ENCODE data around the gene TMEM163.

The TMEM163 gene

DNA sequence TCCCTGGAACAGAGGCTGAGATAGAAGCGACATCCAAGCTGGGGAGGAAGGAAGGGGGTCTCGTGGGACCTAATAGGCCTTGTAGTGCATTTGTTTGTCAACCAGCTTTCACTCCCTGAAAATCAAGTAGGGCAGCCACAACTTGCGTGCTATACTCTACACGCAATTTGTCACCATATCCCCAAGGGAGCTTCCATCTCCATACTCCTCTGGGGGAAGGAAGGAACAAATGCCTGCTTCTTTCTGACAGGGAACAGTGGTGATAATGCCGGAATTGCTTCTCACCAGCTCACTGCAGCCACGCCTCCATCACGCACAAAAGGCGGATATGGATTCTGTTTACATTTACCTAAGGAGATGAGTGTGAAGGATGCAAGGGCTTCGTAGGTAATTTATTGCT lies 213.4 kb downstream of the TMEM163 start:
- no peak for DNase-seq (ENCODE audit: extremely low read depth, low read depth)
- TF ChIP-seq, protein P1, sequence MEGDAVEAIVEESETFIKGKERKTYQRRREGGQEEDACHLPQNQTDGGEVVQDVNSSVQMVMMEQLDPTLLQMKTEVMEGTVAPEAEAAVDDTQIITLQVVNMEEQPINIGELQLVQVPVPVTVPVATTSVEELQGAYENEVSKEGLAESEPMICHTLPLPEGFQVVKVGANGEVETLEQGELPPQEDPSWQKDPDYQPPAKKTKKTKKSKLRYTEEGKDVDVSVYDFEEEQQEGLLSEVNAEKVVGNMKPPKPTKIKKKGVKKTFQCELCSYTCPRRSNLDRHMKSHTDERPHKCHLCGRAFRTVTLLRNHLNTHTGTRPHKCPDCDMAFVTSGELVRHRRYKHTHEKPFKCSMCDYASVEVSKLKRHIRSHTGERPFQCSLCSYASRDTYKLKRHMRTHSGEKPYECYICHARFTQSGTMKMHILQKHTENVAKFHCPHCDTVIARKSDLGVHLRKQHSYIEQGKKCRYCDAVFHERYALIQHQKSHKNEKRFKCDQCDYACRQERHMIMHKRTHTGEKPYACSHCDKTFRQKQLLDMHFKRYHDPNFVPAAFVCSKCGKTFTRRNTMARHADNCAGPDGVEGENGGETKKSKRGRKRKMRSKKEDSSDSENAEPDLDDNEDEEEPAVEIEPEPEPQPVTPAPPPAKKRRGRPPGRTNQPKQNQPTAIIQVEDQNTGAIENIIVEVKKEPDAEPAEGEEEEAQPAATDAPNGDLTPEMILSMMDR (IDR thresholded peaks at IDR 0.05; ENCODE audit: low read depth, low read length), result no peak

DNA sequence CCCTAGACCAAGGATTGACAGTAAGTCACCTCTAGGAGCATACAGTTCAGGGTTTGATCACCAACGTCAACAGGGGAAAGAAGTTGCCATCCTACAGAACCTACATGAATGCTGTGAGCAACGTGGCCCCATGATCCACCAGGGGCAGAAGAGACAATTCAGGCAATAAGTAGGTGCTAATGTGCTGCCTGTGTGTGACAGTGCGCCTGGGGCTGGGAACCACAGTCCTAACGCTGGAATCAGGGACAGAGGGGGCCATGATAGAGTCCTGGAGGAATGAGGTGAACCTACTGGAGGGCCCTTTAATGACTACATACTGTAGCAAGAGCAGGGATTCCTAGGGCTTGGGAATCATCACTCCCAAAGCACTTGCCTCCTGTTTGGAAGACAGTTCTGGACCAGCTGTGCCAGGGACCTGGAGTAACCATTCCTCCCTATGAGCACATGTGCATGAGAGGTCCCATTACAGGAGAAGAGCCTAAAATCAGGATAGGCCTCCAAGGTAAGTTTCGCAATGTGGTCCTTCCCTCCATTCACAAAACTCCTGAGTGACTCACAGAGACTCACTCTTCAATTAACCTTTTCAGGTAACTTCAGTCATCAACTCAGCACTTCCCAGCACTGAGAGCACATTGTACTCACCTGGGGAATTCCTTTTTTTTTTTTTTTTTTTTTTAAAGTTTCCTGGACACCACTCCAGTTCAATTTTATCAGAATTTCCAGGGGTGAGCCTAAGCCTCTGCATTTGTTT lies 214.0 kb downstream of the TMEM163 start:
- DNase-seq (ENCODE audit: extremely low read depth, low read depth), result no peak
- TF ChIP-seq, protein P1 (IDR thresholded peaks at IDR 0.05; ENCODE audit: low read depth, low read length), result no peak

DNA sequence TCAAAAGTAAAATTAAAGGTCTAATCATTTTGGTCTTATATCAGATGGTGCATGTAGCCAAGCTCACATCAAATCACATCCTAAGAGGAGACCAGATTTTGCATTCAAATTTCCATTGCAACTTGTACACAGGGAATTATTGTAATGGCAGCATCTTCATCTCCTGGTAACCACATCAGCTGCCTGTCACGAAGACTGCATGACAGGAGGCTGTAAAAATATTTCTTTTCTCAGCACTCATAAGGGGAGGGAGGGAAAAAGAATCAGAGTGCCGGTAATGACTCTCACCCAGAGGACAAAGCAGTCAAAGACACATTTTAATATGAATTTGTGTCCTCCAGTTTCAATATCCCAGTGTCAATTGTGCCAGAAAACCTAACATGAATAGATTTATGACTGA lies 216.7 kb downstream of the TMEM163 start:
- DNase-seq (ENCODE audit: extremely low read depth, low read depth), result no peak
- TF ChIP-seq, protein P1 (IDR thresholded peaks at IDR 0.05; ENCODE audit: low read depth, low read length), result no peak

DNA sequence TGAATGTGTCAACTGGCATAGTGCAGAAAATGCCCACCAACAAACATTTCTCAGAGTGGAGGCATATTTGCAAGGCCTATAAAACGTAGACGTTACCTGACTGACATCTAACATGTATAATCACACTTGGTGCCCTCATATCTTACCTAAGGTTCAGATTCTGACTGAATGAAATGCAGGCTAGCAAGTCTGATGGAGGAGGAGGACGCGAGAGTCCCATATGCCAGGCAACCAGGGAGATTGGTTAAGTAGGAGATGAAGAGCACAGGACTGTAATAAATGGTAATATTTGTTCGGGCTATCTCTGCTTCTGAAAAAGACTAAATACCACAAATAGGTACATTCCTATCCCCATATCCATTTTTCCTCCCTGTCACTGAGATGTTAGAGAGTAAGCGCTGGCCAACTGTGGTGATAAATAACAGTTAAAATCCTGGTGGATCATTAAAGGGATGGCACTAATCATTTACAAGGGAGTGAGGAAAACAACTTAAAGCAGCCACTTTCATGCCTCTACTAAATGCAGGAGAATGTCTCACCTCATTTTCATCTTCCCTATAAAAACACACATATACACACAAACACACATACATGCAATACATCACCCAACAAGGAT lies 217.2 kb downstream of the TMEM163 start:
- TF ChIP-seq, protein P1 (IDR thresholded peaks at IDR 0.05; ENCODE audit: low read depth, low read length), result no peak
- DNase-seq (ENCODE audit: extremely low read depth, low read depth), result no peak

DNA sequence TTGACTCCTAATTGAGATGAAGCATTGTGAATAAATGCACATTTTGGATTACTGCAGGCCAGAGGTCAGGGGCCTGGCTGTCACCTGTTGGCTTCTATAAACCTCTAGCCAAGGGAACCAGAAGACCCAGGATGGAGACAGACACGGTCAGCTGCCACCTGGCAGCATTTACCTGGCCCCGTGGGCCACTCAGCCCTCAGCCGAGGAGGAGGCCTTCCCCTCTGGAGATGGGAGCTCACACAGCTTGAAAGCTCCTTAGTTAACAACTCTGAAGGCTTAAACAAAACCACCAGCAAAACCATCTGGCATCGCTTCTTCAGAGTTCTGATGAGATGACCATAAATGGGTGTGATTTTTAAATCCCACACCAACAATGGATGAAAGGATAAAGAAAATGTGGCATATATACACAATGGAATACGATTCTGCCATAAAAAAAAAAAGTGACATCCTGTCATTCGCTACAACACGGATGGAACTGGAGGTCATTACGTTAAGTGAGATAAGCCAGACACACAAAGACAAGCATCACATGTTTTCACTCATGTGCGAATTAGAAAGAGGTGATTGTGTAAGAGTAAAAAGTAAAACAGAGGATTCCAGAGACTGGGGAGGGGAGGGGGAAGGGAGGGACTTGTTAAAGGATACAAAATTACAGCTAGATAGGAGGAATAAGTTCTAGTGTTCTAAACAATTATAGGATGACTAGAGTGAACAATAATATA lies 218.4 kb downstream of the TMEM163 start:
- DNase-seq (ENCODE audit: extremely low read depth, low read depth), result no peak
- TF ChIP-seq, protein P1 (IDR thresholded peaks at IDR 0.05; ENCODE audit: low read depth, low read length), result no peak

DNA sequence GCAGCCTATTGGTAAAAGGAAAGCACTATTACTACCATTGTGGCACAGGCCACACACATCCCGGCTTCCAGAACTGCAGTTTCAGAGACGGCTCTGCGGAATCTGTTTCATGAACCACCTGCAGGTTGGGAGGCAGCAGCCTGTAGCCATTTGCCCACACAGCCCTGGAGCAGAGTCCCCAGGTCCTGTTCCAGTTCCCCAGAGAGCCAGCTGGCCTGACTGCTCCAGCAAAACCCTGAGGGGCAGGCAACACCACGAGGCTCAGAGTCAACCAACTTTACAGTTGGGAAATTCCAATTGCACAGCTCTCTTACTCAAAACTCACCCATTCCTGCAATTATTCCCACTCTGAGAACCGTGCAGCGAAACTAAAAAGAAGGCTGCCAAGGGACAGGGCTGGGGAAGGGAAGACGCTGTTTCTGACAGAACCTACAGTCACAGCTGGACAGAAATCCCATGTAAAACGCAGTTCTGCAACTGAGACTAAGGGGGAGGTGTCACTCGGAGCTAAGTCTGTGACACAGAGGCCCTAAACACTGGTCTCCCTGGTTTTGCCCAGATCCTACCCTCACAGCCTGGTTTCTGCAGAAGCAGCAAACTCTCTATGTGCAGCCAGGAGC lies 219.4 kb downstream of the TMEM163 start:
- DNase-seq (ENCODE audit: extremely low read depth, low read depth), result no peak
- TF ChIP-seq, protein P1 (IDR thresholded peaks at IDR 0.05; ENCODE audit: low read depth, low read length), result no peak

All from AG09319 (cell line).